ENCODE measurements around the gene UBE2O.

Gene UBE2O

DNA sequence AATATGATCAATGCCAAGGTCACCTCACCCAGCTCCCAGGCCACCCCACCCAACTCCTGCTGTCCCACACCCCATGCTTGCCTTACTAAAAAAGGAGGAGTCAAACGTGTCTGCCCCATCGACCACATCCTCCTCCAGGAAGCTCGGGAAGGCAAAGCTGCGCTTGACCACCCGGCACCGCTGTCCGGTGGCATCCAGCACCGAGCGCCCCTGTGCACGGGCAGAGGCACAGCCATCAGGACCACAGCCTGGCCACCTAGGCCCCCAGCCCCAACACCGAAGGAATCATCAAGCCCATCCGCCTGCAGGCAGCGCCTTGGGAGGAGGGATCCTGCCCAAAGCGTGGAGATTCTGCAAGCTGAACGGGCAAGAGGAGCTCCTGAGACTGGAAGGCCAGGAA, 24.6 kb upstream of the UBE2O start:
- H3K4me3 Mint-ChIP-seq, result no peak overlapping the region
- H3K36me3 Mint-ChIP-seq (ENCODE audit: low read depth), result peaks cover 77% of the 10 kb centered on the region
- H3K4me1 Mint-ChIP-seq (ENCODE audit: low read depth), result peaks cover 29% of the 10 kb centered on the region
- no peak overlapping the region for H3K27ac Mint-ChIP-seq
- intact Hi-C loops (cut with micrococcal nuclease), result no loop called here
- H3K9me3 Mint-ChIP-seq, result no peaks in the 10 kb centered on the region
- no peaks in the 10 kb centered on the region for H3K27me3 Mint-ChIP-seq

DNA sequence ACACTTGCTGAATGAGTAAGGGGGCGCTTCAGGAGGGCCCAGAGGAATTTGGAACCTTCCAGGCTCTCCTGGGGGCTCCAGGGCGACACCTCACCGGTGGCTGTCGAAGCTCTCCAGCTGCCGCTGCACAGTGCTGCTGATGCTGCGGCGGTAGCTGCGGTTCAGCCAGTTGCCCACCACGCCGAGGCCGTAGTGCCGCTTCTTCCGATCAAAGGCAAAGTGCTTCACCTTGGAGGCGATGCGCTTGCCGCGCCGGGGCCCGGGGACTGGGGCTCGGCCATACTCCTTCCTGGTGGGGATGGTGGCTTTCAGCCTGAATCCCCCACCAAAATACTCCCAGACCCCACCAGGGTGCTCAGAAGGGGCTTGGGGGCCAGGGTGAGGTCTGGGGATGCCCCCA, 23.8 kb upstream of the UBE2O start:
- H3K4me3 Mint-ChIP-seq, result no peak overlapping the region
- intact Hi-C loops (cut with micrococcal nuclease), result no loop called here
- H3K27ac Mint-ChIP-seq, result no peak overlapping the region
- no peaks in the 10 kb centered on the region for H3K27me3 Mint-ChIP-seq
- H3K9me3 Mint-ChIP-seq, result no peaks in the 10 kb centered on the region
- peaks cover 86% of the 10 kb centered on the region for H3K36me3 Mint-ChIP-seq (ENCODE audit: low read depth)
- peaks cover 23% of the 10 kb centered on the region for H3K4me1 Mint-ChIP-seq (ENCODE audit: low read depth)

DNA sequence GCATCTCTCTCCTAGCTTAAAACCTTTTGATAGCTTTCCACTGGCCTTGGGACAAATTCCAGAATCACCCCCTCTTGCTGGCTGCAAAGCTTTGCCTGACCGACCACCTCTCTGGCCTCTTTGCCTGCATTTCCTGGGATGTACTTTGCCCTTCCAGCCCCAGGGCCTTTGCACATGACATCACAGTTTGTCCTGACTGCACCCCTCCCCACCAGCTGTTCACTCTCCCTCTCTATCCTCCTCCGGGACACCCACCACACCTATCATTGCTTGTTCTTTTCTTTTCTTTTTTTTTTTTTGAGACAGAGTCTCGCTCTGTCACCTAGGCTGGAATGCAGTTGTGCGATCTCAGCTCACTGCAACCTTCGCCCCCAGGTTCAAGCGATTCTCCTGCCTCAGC, 22.4 kb upstream of the UBE2O start:
- no peak overlapping the region for H3K27ac Mint-ChIP-seq
- H3K36me3 Mint-ChIP-seq (ENCODE audit: low read depth), result peaks cover 93% of the 10 kb centered on the region
- intact Hi-C loops (cut with micrococcal nuclease), result no loop called here
- H3K4me1 Mint-ChIP-seq (ENCODE audit: low read depth), result peaks cover 9% of the 10 kb centered on the region
- no peak overlapping the region for H3K4me3 Mint-ChIP-seq
- no peaks in the 10 kb centered on the region for H3K27me3 Mint-ChIP-seq
- H3K9me3 Mint-ChIP-seq, result no peaks in the 10 kb centered on the region

DNA sequence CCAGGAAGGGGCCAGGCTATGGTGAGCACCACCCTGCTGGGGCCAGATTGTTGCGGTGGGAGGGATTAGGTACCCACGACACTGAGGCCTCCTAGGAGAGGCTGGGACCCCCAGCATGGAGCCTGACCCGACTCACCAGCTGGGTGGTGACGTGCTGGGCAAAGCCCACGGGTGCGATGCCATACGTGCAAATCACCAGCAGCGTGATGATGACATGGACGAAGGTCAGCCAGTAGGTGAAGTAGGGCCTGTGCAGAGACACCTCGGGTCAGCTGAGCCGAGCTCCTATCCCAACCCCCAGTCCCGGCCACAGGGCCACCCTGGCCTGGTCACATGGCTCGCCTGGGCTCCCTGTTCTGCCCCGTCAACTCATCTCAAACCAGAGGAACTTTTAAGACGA, 21.9 kb upstream of the UBE2O start:
- Mint-ChIP-seq H3K36me3 (ENCODE audit: low read depth) (peaks cover 92% of the 10 kb centered on the region), H3K4me1 (ENCODE audit: low read depth) (peaks cover 8% of the 10 kb centered on the region), H3K4me3 (no peak overlapping the region), H3K9me3 (no peaks in the 10 kb centered on the region), H3K27me3 (no peaks in the 10 kb centered on the region), H3K27ac (no peak overlapping the region)
- intact Hi-C loops (cut with micrococcal nuclease), result no loop called here

DNA sequence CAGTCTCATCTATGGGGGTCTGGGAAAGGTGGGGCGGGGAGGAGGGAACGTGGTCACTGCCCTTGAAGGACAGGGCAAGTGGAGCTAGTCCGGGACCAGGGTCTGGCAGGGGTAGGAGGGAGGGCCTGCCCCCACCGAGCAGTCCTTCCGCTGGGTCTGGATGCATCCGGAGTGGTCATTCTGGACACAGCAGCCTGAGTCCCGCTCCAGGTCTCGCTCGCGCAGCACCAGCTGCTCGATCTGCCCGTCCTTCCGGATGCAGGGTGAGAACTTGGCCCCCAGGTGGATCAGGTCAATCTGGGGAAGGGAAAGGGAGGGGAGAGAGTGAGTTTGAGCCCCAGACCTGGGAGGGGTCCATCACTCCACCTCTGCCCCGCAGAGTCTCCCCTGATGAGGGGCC, 21.3 kb upstream of the UBE2O start:
- Mint-ChIP-seq H3K4me1 (ENCODE audit: low read depth) (peaks cover 3% of the 10 kb centered on the region), H3K27me3 (no peaks in the 10 kb centered on the region), H3K9me3 (no peaks in the 10 kb centered on the region), H3K36me3 (ENCODE audit: low read depth) (peaks cover 89% of the 10 kb centered on the region), H3K4me3 (no peak overlapping the region), H3K27ac (no peak overlapping the region)
- intact Hi-C loops (cut with micrococcal nuclease), result no loop called here

DNA sequence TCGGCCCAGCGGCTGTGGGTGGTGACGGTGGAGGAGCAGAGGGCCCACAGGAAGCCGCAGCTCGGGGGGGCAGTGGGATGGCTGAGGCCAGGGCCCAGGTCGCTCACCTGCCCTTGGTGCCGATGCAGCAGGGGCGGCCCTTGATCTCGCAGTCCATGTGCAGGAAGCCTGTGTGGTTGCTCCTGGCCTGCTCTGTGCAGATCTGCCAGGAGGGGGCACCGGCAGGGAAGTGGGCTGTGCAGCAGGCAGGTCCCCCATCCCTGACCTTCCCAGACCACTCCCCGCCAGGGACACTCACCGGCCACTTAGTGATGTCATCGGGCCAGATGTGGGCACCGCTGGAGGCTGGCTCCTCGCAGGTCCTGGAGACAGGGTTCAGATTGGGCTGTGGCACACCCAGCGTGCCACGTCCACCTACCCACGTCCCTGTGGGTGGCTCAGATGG, 20.6 kb upstream of the UBE2O start:
- Mint-ChIP-seq H3K36me3 (ENCODE audit: low read depth) (peaks cover 82% of the 10 kb centered on the region), H3K27me3 (no peaks in the 10 kb centered on the region), H3K4me1 (ENCODE audit: low read depth) (no peaks in the 10 kb centered on the region), H3K27ac (no peak overlapping the region), H3K9me3 (no peaks in the 10 kb centered on the region), H3K4me3 (no peak overlapping the region)
- intact Hi-C loops (cut with micrococcal nuclease), result no loop called here

DNA sequence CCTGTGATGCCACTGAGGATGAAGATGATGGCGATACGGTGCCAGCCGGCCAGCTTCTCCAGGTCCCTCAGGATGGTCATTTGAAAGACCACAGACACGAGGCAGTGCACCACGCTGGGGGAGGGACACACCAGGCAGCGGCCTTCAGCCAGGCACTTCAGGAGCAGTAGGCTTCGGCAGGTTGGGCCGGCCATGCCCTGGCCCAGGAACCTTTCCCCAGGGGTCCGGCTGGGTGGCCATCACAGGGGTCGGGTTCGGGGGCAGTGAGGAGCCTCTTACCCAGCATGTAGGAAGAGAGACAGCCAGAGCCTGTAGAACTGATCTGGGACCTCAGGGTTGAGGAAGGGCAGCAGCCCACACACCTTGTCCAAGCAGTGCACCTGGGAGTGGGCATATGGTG, 19.8 kb upstream of the UBE2O start:
- Mint-ChIP-seq H3K36me3 (ENCODE audit: low read depth) (peaks cover 74% of the 10 kb centered on the region), H3K27me3 (no peaks in the 10 kb centered on the region), H3K4me1 (ENCODE audit: low read depth) (no peaks in the 10 kb centered on the region), H3K4me3 (no peak overlapping the region), H3K27ac (no peak overlapping the region), H3K9me3 (no peaks in the 10 kb centered on the region)
- intact Hi-C loops (cut with micrococcal nuclease), result no loop called here

DNA sequence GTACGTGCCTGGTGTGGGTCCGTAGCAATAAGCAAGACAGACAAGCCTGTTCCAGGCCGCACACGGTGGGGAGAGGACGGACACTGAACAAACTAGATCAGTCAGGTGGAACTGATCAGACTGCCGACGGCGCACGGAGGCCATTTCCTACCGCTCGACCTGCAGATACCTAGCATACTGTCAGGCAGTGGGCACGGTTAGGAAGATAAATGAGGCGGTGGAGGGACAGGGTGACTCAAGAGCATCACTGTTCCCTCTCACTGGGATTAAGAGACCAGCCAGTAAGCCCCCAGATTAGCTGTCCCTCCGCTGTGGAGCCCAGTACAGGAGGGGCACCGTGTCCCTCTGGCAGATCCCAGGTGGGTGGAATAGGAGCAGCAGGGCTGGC, 19.3 kb upstream of the UBE2O start:
- no peaks in the 10 kb centered on the region for H3K4me1 Mint-ChIP-seq (ENCODE audit: low read depth)
- intact Hi-C loops (cut with micrococcal nuclease), result no loop called here
- H3K4me3 Mint-ChIP-seq, result no peak overlapping the region
- peaks cover 69% of the 10 kb centered on the region for H3K36me3 Mint-ChIP-seq (ENCODE audit: low read depth)
- no peaks in the 10 kb centered on the region for H3K27me3 Mint-ChIP-seq
- H3K9me3 Mint-ChIP-seq, result no peaks in the 10 kb centered on the region
- no peak overlapping the region for H3K27ac Mint-ChIP-seq

DNA sequence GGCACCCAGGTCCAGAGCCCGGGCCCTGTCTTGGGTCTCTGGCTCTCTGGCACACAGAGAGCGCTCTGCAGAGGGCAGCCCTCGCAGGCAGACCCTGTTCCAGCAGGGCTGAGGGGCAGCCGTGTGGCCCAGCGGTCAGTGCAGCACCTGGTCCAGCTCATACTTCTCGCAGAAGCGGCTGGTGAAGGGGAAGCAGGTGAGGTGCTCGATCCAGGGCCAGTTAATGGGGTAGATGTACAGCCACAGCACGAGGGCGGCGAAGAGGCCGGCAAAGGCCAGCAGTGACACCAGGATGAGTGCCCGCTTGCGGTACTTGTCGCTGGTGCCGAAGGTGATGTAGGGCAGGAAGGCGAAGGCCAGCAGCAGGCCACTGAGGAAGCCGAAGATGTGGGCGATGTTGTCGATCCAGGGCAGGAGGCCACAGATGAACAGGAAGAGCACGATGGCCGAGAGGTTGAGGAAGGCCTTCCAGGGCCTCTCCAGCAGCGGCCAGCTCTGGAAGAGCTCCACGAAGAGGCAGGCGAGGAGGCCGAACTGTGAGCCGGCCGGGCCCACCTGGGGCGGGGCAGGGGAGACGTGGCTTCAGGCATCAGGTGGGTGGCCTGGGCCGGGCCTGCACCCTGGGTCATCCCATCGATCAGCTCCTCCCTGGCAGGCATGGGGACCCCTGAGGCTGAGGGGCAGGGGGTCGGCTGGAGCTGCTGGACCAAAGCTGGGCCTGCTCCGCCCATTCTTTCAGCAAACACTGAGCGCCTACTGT, 18.7 kb upstream of the UBE2O start:
- H3K27ac Mint-ChIP-seq, result no peak overlapping the region
- no peaks in the 10 kb centered on the region for H3K9me3 Mint-ChIP-seq
- H3K4me1 Mint-ChIP-seq (ENCODE audit: low read depth), result no peaks in the 10 kb centered on the region
- no peak overlapping the region for H3K4me3 Mint-ChIP-seq
- H3K36me3 Mint-ChIP-seq (ENCODE audit: low read depth), result peaks cover 63% of the 10 kb centered on the region
- H3K27me3 Mint-ChIP-seq, result no peaks in the 10 kb centered on the region
- intact Hi-C loops (cut with micrococcal nuclease), result no loop called here

DNA sequence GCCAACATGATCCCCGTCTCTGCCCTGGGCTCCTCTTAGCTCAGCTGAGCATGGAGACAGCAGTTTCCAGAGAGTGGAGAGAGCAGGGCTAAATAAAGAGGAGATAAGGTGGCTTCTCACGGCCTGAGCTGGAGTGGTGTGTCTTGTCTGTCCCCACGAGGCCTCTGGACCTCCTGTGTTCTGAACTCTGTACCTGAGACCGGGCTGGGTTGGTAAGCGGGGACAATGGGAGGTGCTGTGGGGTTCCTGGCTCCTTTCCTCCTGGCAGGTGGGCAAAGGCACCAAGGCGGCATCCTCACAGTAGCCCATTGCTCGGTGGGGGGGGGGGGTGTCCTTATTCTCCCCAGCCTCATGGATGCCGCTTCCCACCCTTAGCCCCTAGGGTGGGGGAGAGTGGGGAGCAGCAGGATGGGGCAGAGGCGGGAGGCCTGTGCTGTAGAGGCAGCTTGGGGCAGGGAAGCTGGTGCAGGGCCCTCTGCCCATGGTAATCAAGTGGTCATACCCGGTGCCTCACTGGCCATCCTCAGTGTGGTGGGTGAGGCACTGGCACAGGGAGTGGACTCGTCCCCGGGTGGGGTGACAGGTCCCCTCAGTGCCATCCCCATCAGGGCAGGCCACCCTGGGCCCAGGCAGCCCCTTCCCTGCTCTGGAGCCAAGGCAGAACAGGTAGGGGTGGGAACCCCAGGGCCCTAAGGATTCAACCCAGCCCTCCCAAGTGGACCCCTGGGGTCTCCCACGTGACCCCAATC, 17.2 kb upstream of the UBE2O start:
- Mint-ChIP-seq H3K9me3 (no peaks in the 10 kb centered on the region), H3K27me3 (no peaks in the 10 kb centered on the region), H3K4me3 (no peak overlapping the region)

DNA sequence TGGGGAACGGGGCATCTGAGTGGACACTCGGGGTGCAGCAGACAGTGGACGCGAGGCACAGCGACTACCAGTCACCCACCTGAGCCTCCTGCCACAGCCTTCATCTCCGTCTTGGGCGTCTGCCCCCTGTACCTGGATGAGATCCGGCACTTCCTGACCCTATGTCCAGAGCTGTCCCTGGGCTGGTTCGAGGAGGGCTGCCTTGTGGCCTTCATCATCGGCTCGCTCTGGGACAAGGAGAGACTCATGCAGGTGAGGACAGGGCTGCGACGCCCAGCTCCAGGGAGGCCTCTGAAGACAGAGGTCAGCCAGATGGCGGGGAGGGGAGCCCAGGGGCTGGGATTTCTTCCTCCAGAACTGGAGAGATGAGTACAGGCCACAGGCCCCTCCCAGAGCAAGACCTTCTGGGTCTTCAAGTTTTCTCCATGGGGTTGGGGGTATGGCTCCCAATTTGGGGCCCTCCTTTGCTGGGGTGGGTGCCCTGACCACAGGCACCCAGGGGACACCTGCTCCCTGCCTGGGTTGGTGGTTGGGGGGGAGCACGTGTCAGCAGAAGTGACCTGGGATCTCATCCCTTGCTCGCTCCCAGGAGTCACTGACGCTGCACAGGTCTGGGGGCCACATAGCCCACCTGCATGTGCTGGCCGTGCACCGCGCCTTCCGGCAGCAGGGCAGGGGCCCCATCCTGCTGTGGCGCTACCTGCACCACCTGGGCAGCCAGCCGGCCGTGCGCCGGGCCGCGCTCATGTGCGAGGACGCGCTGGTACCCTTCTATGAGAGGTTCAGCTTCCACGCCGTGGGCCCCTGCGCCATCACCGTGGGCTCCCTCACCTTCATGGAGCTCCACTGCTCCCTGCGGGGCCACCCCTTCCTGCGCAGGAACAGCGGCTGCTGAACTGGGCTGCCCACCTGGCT, 16.4 kb upstream of the UBE2O start:
- intact Hi-C loops (cut with micrococcal nuclease), result no loop called here
- H3K27ac Mint-ChIP-seq, result no peak overlapping the region
- peaks cover 40% of the 10 kb centered on the region for H3K36me3 Mint-ChIP-seq (ENCODE audit: low read depth)
- no peak overlapping the region for H3K4me3 Mint-ChIP-seq
- H3K4me1 Mint-ChIP-seq (ENCODE audit: low read depth), result peaks cover 7% of the 10 kb centered on the region
- no peaks in the 10 kb centered on the region for H3K9me3 Mint-ChIP-seq
- peaks cover under 1% of the 10 kb centered on the region for H3K27me3 Mint-ChIP-seq

More for the DNA sequence above, 17.2 kb upstream of the UBE2O start:
- intact Hi-C loops (cut with micrococcal nuclease), result no loop called here
- Mint-ChIP-seq H3K27ac (no peak overlapping the region), H3K36me3 (ENCODE audit: low read depth) (peaks cover 48% of the 10 kb centered on the region), H3K4me1 (ENCODE audit: low read depth) (peaks cover 7% of the 10 kb centered on the region)

DNA sequence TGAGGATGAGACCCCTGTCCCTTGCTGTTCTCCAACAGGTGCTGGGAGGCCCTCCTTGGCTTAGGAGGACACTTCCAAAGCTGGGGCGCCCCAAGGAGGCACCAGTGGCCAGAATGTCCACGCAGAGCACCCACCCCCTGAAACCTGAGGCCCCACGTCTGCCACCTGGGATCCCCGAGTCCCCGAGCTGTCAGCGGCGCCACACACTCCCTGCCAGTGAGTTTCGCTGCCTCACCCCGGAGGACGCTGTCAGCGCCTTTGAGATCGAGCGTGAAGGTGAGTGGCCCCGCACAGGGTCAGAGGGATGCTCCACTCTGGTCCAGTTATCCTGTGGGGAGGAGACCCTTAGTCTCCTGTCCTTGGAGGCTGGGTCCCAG, 15.7 kb upstream of the UBE2O start:
- no peak overlapping the region for H3K27ac Mint-ChIP-seq
- peaks cover 7% of the 10 kb centered on the region for H3K4me1 Mint-ChIP-seq (ENCODE audit: low read depth)
- no peak overlapping the region for H3K4me3 Mint-ChIP-seq
- H3K27me3 Mint-ChIP-seq, result peaks cover 4% of the 10 kb centered on the region
- H3K9me3 Mint-ChIP-seq, result no peaks in the 10 kb centered on the region
- intact Hi-C loops (cut with micrococcal nuclease), result no loop called here
- peaks cover 33% of the 10 kb centered on the region for H3K36me3 Mint-ChIP-seq (ENCODE audit: low read depth)

DNA sequence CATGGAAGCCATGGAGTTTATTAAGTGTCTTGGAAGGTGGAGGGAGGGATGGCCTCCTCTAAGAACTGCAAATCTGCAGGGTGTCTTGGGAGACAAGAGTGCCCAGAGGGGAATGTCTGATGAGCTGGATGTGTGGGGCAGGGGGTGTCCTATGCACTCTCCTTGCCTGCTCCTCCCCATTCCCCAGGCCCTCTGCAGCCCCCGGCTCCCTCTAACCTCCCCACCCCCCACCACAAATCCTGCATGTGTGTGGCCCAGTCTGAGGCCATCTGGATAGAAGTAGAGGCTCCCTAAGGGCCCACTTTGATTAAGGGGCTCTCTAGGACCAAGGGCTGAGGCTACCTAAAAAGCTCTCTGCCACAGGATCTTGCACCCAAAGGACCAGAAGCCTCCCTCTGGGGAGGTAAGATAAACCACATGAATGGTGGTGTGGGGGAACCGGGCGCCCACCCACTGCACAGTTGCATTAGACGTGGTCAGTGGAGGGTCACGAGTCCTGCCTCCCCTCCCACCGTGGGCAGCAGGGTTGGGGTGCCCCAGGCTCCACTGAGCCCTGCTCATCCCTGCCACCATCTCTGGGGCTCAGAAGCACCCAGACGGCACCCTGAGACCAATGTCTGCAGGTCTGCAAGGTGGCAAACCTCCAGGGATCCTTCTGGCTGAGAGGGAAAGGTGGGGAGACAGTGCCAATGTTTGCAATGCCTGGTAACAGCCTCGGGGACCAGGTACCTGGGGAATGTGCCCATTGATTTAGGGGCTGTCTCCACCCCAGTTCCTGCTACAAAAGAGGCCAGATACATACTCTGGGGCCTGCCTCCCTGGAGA, 15.1 kb upstream of the UBE2O start:
- peaks cover 27% of the 10 kb centered on the region for H3K36me3 Mint-ChIP-seq (ENCODE audit: low read depth)
- H3K27ac Mint-ChIP-seq, result no peak overlapping the region
- peaks cover 7% of the 10 kb centered on the region for H3K4me1 Mint-ChIP-seq (ENCODE audit: low read depth)
- intact Hi-C loops (cut with micrococcal nuclease), result no loop called here
- H3K27me3 Mint-ChIP-seq, result peaks cover 7% of the 10 kb centered on the region
- no peak overlapping the region for H3K4me3 Mint-ChIP-seq
- no peaks in the 10 kb centered on the region for H3K9me3 Mint-ChIP-seq

Data from dendritic cell treated with granulocyte-macrophage colony-stimulating factor and Interleukin-4, amounts not matched to agents 40 ng/mL and 50 ng/mL, for 4 days (primary cell).